Measurements from ENCODE around the gene ATG9A.

The ATG9A gene

DNA sequence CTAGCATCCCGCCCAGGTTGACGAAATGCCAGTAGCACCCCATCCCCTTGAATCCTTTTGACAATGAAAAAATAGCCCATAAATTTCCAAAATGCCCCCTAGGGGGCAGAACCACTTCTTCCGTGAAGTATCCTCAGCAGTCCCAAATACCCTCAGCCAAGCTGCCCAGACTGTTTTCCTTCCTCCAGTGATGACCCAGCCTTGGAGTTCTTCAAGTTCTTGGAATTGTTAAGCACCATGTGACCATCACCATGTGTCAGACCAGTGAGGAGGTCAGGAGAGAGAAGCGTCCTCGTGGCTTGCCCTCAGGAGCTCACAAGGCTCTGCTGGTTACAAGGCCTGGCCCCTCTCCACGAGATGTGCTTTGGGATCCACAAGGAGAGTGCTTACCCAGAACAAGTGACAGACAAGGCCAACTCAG is 58.2 kb downstream of the ATG9A start:
- Histone ChIP-seq H3K4me3 (ENCODE audit: low read length) (no peak overlapping the region), H3K4me1 (ENCODE audit: insufficient read depth, low read length) (peaks cover 6% of the 10 kb centered on the region; the same call in 1 of the 2 replicates), H3K36me3 (ENCODE audit: insufficient read depth, low read length) (peaks cover 12% of the 10 kb centered on the region), H3K9ac (ENCODE audit: low read depth, low read length) (no peak overlapping the region), H3K9me3 (ENCODE audit: insufficient read depth, low read depth, low read length) (no peaks in the 10 kb centered on the region), H3K27ac (ENCODE audit: low read depth, low read length) (no peak overlapping the region; the same call in 1 of the 2 replicates), H3K27me3 (ENCODE audit: insufficient read depth, low read length) (no peaks in the 10 kb centered on the region)
- 52% methylated on average over 6 of the region's 6 CpGs for WGBS

DNA sequence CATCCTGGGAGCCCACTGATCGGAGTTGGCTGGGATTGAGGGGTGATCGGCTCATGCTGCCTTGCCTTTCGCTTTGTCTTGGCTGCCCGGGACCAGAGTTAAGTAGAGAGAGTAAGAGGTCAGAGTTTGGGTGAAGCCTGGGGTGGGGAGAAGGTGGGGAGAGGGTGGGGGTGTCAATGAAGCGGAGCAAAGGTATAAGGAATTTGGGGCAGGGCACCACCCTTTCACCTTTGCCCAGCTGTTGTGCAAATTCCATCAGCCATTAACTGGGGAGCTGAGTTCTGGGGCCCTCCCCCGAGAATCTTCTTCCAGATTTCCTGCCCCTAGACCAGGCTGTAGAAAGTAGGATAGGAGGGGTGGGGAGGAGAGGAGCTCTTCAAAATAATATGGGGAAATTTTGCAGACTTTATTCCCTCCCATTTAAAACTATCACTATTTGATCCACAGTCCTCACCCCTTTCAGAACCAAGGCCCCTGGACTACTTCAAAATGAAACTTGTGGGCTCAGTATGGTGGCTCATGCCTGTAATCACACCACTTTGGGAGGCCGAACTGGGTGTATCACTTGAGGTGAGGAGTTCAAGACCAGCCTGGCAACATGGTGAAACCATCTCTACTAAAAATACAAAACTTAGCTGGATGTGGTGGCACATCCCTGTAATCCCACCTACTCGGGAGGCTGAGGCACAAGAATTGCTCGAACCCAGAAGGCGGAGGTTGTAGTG is 59.3 kb downstream of the ATG9A start, which contains the start of gene SLC23A3:
SLC23A3 (minus strand) TSS at position 100 of the 725 bp plus-strand sequence; CDS start at position 55, 45 bp downstream.
- Histone ChIP-seq H3K4me3 (ENCODE audit: low read length) (no peak within 1 kb of the TSS), H3K4me1 (ENCODE audit: insufficient read depth, low read length) (no peaks in the 10 kb centered on the region), H3K36me3 (ENCODE audit: insufficient read depth, low read length) (peaks cover 12% of the 10 kb centered on the region), H3K9ac (ENCODE audit: low read depth, low read length) (no peak within 1 kb of the TSS), H3K27ac (ENCODE audit: low read depth, low read length) (no peak within 1 kb of the TSS), H3K9me3 (ENCODE audit: insufficient read depth, low read depth, low read length) (no peaks in the 10 kb centered on the region), H3K27me3 (ENCODE audit: insufficient read depth, low read length) (no peaks in the 10 kb centered on the region)
- whole genome bisulfite sequencing = 90% methylated on average over 10 of the region's 10 CpGs

Measured in HUES64 (cell line).